ENCODE results near the gene DUSP3.

Gene DUSP3

GRCh38 chr17:43768382-43768781, 10.4 kb downstream of the DUSP3 start:
- DNase-seq: peak; percentile 21

DNA sequence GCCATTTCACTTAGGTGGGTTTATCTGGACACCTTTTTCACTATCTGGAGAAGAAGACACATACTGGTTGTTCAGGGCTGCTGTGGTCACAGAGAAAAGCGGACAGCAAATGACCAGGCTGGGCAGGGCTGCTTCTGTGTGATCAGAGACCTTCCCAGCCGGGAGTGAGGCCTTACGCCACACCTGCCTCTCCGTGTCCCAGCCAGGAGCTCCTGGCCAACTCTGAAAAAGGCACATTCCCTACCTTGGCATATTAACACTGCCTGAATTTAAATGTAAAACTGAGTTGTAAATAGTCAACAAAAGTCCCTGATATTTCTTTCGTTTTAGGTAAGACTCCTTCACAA, 11.1 kb downstream of the DUSP3 start:
- no peak for DNase-seq

DNA sequence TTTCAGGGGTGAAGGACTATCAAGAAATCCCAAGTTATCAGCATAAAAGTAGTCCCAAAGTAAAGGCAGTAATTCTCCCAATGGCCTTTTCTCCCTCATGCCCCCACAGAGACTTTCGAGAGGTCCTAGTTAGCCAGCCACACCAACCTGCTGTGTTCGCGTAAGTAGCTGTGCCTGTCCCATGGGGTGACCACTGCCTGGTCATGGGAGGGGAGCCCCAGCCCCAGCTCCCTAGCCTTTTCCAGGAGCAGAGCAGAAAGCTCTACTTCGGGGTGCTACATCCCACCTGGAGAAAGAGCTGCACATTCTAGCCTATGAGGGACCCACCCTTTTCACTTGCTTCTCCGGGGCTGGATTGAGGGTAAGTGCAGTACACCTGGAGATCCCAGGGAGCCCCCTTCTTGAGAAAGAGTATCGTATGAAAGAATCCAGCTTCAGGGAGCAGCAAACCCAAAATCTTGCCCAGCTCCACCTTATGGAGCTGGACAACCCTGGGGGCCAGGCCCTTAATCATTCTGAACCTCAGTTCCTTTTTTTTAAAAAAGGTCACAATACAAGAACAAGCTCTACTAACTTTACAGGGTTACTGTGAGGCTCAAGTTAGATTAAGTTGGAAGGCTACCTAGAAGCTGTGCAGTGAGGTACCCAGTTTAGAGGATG, 11.6 kb downstream of the DUSP3 start:
- no peak for DNase-seq

DNA sequence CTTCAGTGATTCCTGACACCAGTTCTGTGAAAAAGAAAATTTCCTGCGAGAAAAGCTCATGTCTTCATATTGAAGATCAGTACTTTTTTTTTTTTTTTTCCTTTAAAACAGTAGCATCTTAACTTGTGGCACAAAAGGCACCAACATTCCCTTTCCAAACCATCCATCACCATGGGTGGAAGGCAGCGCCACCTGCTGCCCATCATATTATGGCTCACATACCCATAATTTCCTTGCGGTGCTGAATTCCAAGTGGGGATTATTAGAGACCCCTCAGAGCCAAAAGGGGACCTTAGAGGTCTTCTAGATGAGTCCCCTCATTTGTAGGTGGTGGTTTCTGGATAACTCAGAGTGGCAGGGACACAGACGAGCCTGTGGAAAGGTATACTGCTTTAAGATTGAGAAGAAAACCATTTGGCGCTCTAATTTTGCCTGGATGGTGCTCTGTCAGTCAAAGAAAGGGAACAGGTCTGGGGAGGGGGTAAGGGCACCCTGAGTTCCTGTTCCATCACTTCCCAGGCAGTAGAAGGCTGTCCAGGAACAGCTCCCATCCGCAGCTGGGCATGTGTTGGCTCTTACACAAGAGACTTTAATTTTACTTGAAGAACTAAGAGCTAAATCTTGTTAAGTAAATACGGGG, 12.2 kb downstream of the DUSP3 start:
- peak; percentile 50 for DNase-seq

GRCh38 chr17:43760254-43760852, 18.4 kb downstream of the DUSP3 start:
- DNase-seq: peak; percentile 87

DNA sequence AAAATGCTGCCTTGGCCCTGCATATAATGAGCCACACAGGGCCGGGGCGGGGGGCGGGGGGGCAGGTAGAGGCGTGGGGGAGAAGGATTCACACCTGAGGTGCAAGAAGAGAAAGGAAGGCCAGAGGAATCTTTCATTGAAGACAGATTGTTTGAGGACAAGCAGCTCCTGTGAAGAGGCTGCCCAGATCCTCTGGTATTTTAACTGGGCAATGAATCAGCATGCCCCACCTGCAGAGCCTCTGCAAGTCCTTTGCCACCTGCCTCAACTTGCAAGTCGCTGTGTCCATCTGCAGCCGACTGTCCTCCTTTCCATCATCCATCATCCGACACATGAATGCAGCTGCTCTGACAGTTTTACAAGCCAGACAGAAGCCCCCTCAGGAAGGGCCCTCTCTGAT, 18.9 kb downstream of the DUSP3 start:
- no peak for DNase-seq

DNA sequence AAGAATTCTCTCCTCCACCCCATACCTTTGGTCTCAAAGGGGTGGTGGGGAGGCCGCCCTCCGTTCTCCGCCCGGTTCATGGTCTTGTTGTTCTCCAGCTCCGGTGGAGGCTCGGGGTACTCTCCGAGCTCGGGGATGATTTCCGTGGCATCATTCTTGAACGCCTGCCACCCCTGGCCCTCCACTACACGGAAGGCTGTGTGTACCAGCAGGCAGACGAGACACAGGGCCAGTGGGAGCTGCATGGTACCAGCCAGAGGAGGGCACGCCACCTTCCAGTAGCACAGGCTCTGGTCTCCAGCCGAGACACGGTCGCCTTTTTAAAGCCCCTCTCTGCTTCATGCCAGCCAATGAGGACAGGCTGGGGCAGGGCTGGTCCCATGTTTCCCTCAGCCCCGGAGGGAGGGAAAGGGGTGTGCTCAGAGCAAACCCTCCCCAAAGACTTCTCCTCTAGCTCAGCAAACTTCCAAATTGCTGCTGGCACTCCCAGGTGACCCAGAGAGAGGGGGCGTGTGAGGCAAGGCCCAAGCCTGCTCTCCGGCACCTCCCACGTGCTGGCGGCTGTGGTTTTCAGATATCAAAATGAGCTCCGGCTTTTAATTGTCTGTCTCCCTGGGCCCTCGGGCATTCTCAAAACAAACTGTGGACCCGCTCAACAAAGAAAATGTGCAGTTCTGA, 20.1 kb downstream of the DUSP3 start, which contains the start of gene SOST:
TSS of gene SOST (minus strand) at position 295 of the 678 bp plus-strand sequence. CDS start at position 245, 50 bp downstream.
- DNase-seq: no peak

GRCh38 chr17:43758086-43758485, 20.7 kb downstream of the DUSP3 start:
- no peak for DNase-seq

- DNase-seq: no peak
Measured at GRCh38 chr17:43757171-43757660, 21.6 kb downstream of the DUSP3 start.

DNA sequence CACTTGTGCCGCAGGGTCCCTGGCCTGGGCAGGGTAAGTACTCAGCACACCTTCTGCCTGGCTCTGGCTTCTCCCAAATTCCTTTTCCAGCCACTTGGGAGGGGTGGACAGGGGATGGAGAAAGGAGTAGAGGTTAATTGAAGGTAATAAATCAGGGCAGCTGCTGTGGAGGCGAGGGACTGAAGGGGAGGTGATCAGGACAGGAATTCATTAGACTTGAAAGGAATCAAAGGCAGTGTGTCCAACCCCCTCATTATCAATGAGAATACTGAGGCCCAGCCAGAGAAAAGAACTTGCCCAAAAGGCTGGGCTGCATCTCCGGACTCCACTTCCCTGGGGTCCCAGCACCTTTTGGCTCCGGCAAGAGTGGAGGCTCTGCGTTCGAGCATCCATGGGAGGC, 22.6 kb downstream of the DUSP3 start:
- no peak for DNase-seq

DNA sequence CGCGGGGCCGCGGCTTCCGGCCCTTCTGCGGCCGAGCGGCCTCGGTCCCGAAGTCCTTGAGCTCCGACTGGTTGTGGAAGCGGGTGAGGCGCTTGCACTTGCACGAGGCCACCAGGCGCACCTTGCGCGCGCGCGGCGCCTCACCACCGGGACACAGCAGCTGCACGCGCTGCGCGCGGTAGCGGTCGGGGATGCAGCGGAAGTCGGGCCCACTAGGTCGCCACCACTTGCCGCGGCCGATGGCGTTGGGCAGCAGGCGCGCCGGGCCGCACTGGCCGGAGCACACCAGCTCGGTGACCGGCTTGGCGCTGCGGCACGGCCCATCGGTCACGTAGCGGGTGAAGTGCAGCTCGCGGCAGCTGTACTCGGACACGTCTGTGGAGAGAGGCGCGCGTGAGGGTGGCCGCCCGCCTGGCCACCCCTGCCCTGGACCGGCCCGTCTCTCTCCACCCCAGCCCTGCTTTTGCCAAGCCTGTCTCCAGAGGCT, 23.3 kb downstream of the DUSP3 start:
- DNase-seq: no peak

- DNase-seq: no peak
Measured at GRCh38 chr17:43754947-43755346, 23.8 kb downstream of the DUSP3 start.

- no peak for DNase-seq
Measured at GRCh38 chr17:43753493-43754129, 25.2 kb downstream of the DUSP3 start.

DNA sequence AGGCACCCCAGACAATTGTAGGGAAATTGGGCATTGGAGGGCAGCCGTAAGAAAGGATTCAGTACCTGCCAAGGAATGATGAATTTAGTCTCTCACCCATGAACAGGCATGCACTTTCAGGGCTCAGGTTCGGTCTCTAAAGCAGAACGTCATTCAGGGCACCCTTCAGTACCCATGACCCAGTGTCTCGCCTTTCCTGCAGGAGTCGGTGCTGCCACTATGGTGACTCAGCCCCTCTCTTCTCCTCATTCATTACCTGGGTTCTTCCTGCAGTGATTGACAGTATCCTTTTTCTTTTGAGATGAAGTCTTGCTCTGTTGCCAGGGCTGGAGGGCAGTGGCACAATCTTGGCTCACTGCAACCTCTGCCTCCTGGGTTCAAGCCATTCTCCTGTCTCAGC, 28.6 kb downstream of the DUSP3 start:
- DNase-seq: no peak

GRCh38 chr17:43745541-43745940, 33.2 kb downstream of the DUSP3 start:
- no peak for DNase-seq

DNA sequence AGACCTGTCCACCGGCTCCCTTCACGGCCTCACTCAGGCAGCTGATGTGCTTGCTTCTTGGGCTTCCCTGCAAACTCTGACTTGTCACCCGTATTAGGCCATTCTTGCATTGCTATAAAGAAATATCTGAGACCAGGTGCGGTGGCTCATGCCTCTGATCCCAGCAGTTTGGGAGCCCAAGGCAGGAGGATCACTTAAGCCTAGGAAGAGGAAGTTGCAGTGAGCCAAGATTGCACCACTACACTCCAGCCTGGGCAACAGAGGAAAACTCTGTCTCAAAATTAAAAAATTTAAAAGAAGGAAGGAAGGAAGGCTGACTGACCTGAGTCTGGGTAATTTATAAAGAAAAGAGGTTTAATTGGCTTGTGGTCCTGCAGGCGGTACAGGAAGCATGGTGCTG, 37.1 kb downstream of the DUSP3 start:
- no peak for DNase-seq

GRCh38 chr17:43740541-43740940, 38.2 kb downstream of the DUSP3 start:
- DNase-seq: no peak

DNA sequence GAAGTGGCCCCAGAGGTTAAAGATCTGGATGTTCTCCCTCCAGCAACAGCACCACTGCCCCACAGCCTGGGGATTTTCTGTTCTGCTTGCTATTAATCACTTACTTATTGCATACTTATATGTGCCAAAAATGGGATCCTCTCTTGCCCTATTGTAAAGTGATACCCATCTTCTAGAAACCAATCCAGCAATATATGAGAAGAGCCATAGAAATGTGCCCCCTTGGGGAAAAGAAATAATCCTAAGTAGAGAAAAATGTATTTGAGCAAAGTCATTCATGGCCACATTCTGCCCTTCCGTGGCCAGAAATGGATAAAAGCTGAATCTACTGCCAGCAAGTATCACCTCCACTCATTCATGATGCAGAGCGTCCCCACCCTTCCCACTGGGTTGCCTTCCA, 41.1 kb downstream of the DUSP3 start:
- no peak for DNase-seq

GRCh38 chr17:43736389-43736788, 42.4 kb downstream of the DUSP3 start:
- DNase-seq: no peak

GRCh38 chr17:43734376-43734775, 44.4 kb downstream of the DUSP3 start:
- no peak for DNase-seq

DNA sequence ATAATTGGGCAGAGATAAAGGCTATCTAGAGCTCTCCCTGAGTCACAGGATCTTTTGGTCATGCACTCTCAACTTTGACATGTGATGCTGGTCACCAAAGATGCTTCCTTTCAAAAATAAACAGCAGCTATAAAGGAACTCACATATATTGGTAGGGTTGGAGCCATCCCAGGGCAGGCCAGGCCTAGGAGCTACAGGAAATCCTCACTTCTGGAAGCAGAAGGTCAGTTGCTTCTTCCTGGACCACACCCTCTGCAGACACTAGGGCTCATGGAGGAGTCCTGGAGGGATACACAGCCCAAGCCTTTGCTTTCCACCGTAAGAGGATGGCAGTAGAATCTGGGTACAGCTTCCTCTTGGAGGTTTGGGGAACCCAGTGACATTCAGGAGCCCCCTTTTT, 44.8 kb downstream of the DUSP3 start:
- DNase-seq: no peak

DNA sequence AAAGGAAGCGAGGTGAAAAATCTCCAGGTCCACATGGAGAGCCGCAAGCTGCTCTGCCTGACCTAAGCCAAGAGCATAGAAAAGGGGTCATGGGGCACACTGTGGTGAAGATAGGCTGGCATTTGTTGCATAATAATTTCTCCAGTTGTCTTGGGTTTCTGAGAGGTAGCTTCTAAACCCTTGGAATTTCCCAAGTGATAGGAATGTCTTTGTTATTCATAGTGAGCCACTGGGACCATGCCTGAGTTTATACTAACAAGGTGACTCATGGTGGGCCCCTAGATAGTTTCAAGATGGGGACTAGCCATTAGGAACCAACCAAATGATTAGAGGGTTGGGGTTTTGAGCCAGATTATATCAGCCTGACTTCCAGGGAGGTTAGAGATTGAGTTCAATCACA, 45.8 kb downstream of the DUSP3 start:
- DNase-seq: no peak

GRCh38 chr17:43728081-43728480, 50.7 kb downstream of the DUSP3 start:
- no peak for DNase-seq

Data from hematopoietic multipotent progenitor cell treated with erythropoietin and hydrocortisone succinate and interleukin-3 and kit ligand, for 8 days (in vitro differentiated cells).